GM10266 (cell line): ENCODE data around the gene FNDC8.

ENCODE experiments used
- DNase-seq: peaks from one replicate; pipeline ENCODE4 v3.0.0; 2012; ENCODE audit errors: extremely low spot score
- TF ChIP-seq, protein P1 (sequence below): IDR thresholded peaks from 2 replicates; pipeline ENCODE4 v1.5.1; 2012; ENCODE audit warnings: mild to moderate bottlenecking, low read depth; ENCODE audit not compliant: control insufficient read depth, insufficient read depth; ENCODE audit errors: missing control alignments

The FNDC8 gene

GRCh38 chr17:35121315-35121714 lies at the start of gene FNDC8:
TSS of gene FNDC8 (plus strand) at chr17:35121615. CDS start at chr17:35121694, 79 bp downstream.
- no peak for DNase-seq
- TF ChIP-seq, protein P1, sequence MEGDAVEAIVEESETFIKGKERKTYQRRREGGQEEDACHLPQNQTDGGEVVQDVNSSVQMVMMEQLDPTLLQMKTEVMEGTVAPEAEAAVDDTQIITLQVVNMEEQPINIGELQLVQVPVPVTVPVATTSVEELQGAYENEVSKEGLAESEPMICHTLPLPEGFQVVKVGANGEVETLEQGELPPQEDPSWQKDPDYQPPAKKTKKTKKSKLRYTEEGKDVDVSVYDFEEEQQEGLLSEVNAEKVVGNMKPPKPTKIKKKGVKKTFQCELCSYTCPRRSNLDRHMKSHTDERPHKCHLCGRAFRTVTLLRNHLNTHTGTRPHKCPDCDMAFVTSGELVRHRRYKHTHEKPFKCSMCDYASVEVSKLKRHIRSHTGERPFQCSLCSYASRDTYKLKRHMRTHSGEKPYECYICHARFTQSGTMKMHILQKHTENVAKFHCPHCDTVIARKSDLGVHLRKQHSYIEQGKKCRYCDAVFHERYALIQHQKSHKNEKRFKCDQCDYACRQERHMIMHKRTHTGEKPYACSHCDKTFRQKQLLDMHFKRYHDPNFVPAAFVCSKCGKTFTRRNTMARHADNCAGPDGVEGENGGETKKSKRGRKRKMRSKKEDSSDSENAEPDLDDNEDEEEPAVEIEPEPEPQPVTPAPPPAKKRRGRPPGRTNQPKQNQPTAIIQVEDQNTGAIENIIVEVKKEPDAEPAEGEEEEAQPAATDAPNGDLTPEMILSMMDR, result no peak

DNA sequence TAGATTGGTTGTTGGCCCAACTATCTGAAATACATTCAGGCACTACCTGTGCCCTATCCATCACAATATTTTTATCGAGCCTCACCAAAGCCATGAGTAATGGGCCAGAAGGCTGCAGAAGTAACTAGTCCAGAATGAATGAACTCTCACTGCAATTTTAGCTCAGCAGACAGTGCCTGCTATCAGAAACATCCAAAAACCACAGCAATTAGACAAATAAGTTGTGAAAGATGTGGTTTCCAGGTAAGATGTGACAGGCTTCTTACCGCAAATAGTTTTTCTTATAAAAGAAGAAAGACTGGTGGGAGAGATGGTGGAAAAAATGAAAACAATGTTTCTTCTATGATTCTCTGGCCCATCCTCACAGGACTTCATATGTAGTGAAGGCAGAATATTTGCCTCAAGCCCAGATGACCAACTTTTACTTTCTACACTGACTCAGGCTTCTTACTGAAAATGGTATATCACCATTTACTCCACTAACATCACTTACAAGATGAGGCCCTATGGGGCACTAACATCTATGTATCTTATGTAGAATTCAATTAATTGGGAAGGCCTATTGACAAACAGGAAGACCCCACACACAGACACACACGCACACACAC lies 48.1 kb upstream of the FNDC8 start:
- TF ChIP-seq, protein P1, result no peak
- DNase-seq, result no peak

DNA sequence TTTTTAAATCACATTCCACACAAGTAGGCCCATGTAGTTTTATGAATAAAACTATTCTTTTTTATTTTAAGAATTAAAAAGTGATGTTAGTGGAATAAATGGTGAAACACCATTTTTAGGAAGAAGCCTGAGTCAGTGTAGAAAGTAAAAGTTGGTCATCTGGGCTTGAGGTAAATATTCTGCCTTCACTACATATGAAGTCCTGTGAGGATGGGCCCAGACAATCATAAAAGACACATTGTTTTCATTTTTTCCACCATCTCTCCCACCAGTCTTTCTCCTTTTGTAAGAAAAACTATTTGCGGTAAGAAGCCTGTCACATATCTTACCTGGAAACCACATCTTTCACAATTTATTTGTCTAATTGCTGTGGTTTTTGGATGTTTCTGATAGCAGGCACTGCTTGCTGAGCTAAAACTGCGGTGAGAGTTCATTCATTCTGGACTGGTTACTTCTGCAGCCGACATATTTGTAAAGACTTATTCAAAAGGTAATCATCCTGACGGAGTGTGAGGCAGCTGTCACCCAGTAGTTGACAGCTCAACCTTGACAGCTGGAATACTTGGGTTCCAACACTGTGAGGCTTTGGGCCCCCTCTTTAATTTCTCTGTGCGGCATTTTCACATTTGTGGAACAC lies 47.3 kb upstream of the FNDC8 start:
- TF ChIP-seq, protein P1, result no peak
- no peak for DNase-seq

- TF ChIP-seq, protein P1, result no peak
- no peak for DNase-seq
These were observed 46.4 kb upstream of the FNDC8 start for GRCh38 chr17:35074711-35075707.

DNA sequence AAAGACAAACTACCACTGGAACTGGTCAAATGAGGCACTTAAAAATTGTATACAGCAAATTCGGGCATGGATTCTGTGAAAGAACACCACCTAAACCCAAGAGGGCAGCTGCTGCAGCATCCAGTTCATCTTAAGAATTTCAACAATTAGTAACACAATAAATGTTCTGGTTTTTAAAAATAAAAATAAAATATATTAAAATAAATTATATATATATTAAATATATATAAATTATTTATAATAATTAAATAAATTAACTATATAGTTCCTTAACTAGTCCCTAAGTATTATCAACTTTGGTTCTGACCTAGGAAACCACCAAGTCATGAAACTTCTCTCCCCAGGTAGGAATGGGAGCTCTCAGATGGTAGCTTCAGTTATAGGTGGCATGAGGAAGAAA lies 44.5 kb upstream of the FNDC8 start:
- DNase-seq, result no peak
- TF ChIP-seq, protein P1, result no peak

GRCh38 chr17:35079547-35080423 lies 41.6 kb upstream of the FNDC8 start:
- DNase-seq, result no peak
- TF ChIP-seq, protein P1, result no peak
